Effector memory CD4-positive, alpha-beta T cell (primary cell): ENCODE data around the gene SAMHD1.
"Not testable (repeated sequence)": the region's sequence is repeated elsewhere in the genome, so short reads cannot be mapped to it uniquely, and the experiment has no call there.

Experiments
- DNase-seq, 3 donors: peaks; one replicate each; pipeline ENCODE4 v3.0.0-alpha.2; 2020
- H3K27ac ChIP-seq: 2 replicates; pipeline ENCODE4 v1.7.0; 2013; ENCODE audit warnings: mild to moderate bottlenecking, low read length, moderate library complexity; ENCODE audit not compliant: insufficient read depth, poor library complexity, severe bottlenecking
- H3K27me3 ChIP-seq: replicated peaks from 2 replicates; pipeline ENCODE4 v1.7.0; 2013; ENCODE audit warnings: mild to moderate bottlenecking, low read length; ENCODE audit not compliant: insufficient read depth, control insufficient read depth, poor library complexity, severe bottlenecking
- H3K36me3 ChIP-seq: 2 replicates; pipeline ENCODE4 v1.7.0; 2013; ENCODE audit warnings: mild to moderate bottlenecking, low read length, moderate library complexity; ENCODE audit not compliant: control insufficient read depth, insufficient read depth
- H3K4me1 ChIP-seq: 2 replicates; pipeline ENCODE4 v1.7.0; 2013; ENCODE audit warnings: low read length, mild to moderate bottlenecking; ENCODE audit not compliant: control insufficient read depth, insufficient read depth, poor library complexity, severe bottlenecking
- H3K4me3 ChIP-seq: 2 replicates; pipeline ENCODE4 v1.7.0; 2013; ENCODE audit warnings: low read length, low read depth, mild to moderate bottlenecking; ENCODE audit not compliant: insufficient read depth, poor library complexity, severe bottlenecking
- H3K9me3 ChIP-seq: 2 replicates; pipeline ENCODE4 v1.7.0; 2013; ENCODE audit warnings: mild to moderate bottlenecking, low read length, moderate library complexity; ENCODE audit not compliant: control insufficient read depth

The SAMHD1 gene

DNA sequence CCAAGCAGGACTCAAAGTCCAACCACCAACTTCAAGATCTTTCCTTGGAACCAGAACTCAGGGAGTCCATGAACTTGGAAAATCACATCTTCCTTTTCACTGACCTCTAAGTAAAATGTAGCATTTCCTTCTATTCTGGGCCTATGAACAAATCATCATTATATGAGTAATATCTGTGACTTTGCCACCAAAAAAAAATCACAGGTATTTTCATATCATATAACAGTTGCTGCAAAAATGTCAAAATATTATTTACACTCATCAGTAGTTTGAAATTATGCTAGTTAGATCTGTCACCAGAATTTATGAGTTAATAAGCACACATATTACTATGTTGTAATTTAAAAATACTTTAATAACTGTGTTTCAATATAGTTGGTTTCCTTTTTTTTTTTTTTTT, 102.8 kb downstream of the SAMHD1 start:
- H3K4me3 ChIP-seq = no peak overlapping the region
- no peak for DNase-seq
- H3K4me1 ChIP-seq = no peaks in the 10 kb centered on the region
- H3K27ac ChIP-seq = no peak overlapping the region
- no peaks in the 10 kb centered on the region for H3K9me3 ChIP-seq
- no peaks in the 10 kb centered on the region for H3K36me3 ChIP-seq
- no peaks in the 10 kb centered on the region for H3K27me3 ChIP-seq

- Histone ChIP-seq H3K27me3 (no peaks in the 10 kb centered on the region), H3K9me3 (no peaks in the 10 kb centered on the region), H3K4me3 (no peak overlapping the region), H3K4me1 (no peaks in the 10 kb centered on the region), H3K27ac (no peak overlapping the region), H3K36me3 (no peaks in the 10 kb centered on the region)
- DNase-seq = no peak
Measured at GRCh38 chr20:36848078-36848660, 103.3 kb downstream of the SAMHD1 start.

DNA sequence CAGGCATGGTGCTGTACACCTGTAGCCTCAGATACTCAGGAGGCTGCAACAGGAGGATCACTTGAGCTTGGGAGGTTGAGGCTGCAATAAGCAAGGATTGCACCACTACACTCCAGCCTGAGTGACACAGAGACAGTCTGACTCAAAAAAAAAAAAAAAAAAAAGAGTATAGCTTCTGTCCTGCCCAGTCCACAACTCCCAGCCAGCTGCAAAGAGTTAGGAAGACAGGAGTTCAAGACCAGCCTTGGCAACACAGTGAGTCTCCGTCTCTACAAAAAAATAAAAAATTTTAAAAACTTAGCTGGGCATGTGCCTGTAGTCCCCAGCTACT, 103.8 kb downstream of the SAMHD1 start:
- Histone ChIP-seq H3K36me3 (no peaks in the 10 kb centered on the region), H3K4me3 (no peak overlapping the region), H3K4me1 (no peaks in the 10 kb centered on the region), H3K27ac (no peak overlapping the region), H3K9me3 (no peaks in the 10 kb centered on the region), H3K27me3 (no peaks in the 10 kb centered on the region)
- DNase-seq = no peak

GRCh38 chr20:36847009-36847709, 104.3 kb downstream of the SAMHD1 start:
- no peak for DNase-seq
- H3K4me1 ChIP-seq = no peaks in the 10 kb centered on the region

GRCh38 chr20:36845288-36845971, 106.1 kb downstream of the SAMHD1 start:
- Histone ChIP-seq H3K27ac (no peak overlapping the region), H3K4me3 (no peak overlapping the region), H3K36me3 (no peaks in the 10 kb centered on the region), H3K27me3 (no peaks in the 10 kb centered on the region), H3K4me1 (no peaks in the 10 kb centered on the region), H3K9me3 (no peaks in the 10 kb centered on the region)
- no peak for DNase-seq

More at GRCh38 chr20:36847009-36847709, 104.3 kb downstream of the SAMHD1 start:
- no peak overlapping the region for H3K4me3 ChIP-seq
- H3K9me3 ChIP-seq = no peaks in the 10 kb centered on the region
- no peak overlapping the region for H3K27ac ChIP-seq
- no peaks in the 10 kb centered on the region for H3K36me3 ChIP-seq
- H3K27me3 ChIP-seq = no peaks in the 10 kb centered on the region

- not testable (repeated sequence) for H3K36me3 ChIP-seq, H3K4me3 ChIP-seq, H3K27ac ChIP-seq, DNase-seq, H3K27me3 ChIP-seq, H3K9me3 ChIP-seq, H3K4me1 ChIP-seq
Measured at GRCh38 chr20:36841030-36841429, 110.5 kb downstream of the SAMHD1 start.
